Measurements from ENCODE around the gene HLTF. TPM values are rescaled to one million over a fixed set of nuclear protein-coding genes. Genes with fewer than 3 reads are reported as not detected.

Gene HLTF
- total and polyA plus RNA-seq, 8 donors, result 2.3 to 17.5 (median 11.0) TPM

- H3K4me1 ChIP-seq, result no peaks in the 10 kb centered on the region
- H3K36me3 ChIP-seq, result peaks cover 0 to 7% (median 0%) of the 10 kb centered on the region in 3 donors
- DNase-seq (no peak), FAIRE-seq (no peak), ATAC-seq (peak in 1 of 4 donors; percentile 58)
- WGBS, 2 donors, result 70 to 72% methylated on average over 7 of the region's 7 CpGs
- intact Hi-C loops (cut with DNase I), result no loop called here
- no peaks in the 10 kb centered on the region for H3K27me3 ChIP-seq
- TF ChIP-seq, protein P1, sequence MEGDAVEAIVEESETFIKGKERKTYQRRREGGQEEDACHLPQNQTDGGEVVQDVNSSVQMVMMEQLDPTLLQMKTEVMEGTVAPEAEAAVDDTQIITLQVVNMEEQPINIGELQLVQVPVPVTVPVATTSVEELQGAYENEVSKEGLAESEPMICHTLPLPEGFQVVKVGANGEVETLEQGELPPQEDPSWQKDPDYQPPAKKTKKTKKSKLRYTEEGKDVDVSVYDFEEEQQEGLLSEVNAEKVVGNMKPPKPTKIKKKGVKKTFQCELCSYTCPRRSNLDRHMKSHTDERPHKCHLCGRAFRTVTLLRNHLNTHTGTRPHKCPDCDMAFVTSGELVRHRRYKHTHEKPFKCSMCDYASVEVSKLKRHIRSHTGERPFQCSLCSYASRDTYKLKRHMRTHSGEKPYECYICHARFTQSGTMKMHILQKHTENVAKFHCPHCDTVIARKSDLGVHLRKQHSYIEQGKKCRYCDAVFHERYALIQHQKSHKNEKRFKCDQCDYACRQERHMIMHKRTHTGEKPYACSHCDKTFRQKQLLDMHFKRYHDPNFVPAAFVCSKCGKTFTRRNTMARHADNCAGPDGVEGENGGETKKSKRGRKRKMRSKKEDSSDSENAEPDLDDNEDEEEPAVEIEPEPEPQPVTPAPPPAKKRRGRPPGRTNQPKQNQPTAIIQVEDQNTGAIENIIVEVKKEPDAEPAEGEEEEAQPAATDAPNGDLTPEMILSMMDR (IDR thresholded peaks at IDR 0.05), result no peak
- H3K4me3 ChIP-seq, result no peak overlapping the region
- no peak overlapping the region for H3K27ac ChIP-seq
- no peaks in the 10 kb centered on the region for H3K9me3 ChIP-seq
These were observed 87.5 kb downstream of the HLTF start for GRCh38 chr3:148998715-148999423.

DNA sequence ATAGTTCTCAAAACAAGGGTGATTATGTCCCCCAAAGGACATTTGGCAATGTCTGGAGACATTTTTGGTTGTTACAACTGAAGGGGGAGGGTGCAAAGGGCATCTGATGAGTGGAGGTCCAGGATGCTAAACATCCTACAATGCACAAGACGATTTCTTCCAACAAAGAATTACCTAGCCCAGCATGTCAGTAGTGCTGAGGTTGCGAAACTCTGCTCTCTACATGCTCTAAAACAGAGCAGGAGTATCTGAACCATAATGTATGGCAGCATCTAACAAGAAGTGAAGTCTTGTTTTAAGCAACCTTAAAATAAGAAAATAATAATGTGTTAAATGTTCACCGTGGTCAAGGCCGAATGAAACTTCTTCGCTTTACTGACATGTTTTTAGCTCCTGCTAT is 88.0 kb downstream of the HLTF start:
- no peaks in the 10 kb centered on the region for H3K4me1 ChIP-seq
- H3K36me3 ChIP-seq, result peaks cover 0 to 7% (median 0%) of the 10 kb centered on the region in 3 donors
- 90 to 93% methylated on average over 5 of the region's 5 CpGs for WGBS, 2 donors
- no peak overlapping the region for H3K4me3 ChIP-seq
- H3K27ac ChIP-seq, result no peak overlapping the region
- intact Hi-C loops (cut with DNase I), result no loop called here
- FAIRE-seq (no peak), DNase-seq (no peak), ATAC-seq (no peak)
- no peaks in the 10 kb centered on the region for H3K9me3 ChIP-seq
- H3K27me3 ChIP-seq, result no peaks in the 10 kb centered on the region
- TF ChIP-seq, protein P1 (IDR thresholded peaks at IDR 0.05), result no peak

GRCh38 chr3:148997623-148998022 is 88.7 kb downstream of the HLTF start:
- Histone ChIP-seq H3K9me3 (no peaks in the 10 kb centered on the region), H3K27me3 (no peaks in the 10 kb centered on the region), H3K4me3 (no peak overlapping the region), H3K36me3 (peaks cover 0 to 7% (median 0%) of the 10 kb centered on the region in 3 donors), H3K27ac (no peak overlapping the region), H3K4me1 (peaks cover 0 to under 1% (median 0%) of the 10 kb centered on the region in 3 donors)
- 96 to 98% methylated on average over 1 of the region's 1 CpG for WGBS, 2 donors
- intact Hi-C loops (cut with DNase I), result no loop called here
- ATAC-seq, result no peak
- TF ChIP-seq, protein P1 (IDR thresholded peaks at IDR 0.05), result no peak
- no peak for DNase-seq
- FAIRE-seq, result no peak

GRCh38 chr3:148992635-148993255 is 93.6 kb downstream of the HLTF start:
- no peak for DNase-seq
- FAIRE-seq, result no peak
- Histone ChIP-seq H3K4me3 (peak overlapping the region in 2 of 4 donors; percentile 94 to 95), H3K27ac (no peak overlapping the region), H3K9me3 (no peaks in the 10 kb centered on the region), H3K36me3 (peaks cover 0 to 7% (median 0%) of the 10 kb centered on the region in 3 donors), H3K27me3 (no peaks in the 10 kb centered on the region), H3K4me1 (peaks cover 0 to 4% (median 0%) of the 10 kb centered on the region in 3 donors)
- intact Hi-C loops (cut with DNase I), result no loop called here
- ATAC-seq, result no peak
- TF ChIP-seq, protein P1 (IDR thresholded peaks at IDR 0.05), result no peak
- 80 to 84% methylated on average over 10 of the region's 10 CpGs for WGBS, 2 donors

Measured in pancreas (tissue), 10 donors.